Pancreas (tissue), 10 donors: ENCODE data around the gene HIRA. TPM values are rescaled to one million over a fixed set of nuclear protein-coding genes. Genes with fewer than 3 reads are reported as not detected.

Experiments used
- ATAC-seq, 4 donors: fragments of 200-7000 bp; cut with Tn5 transposase; one replicate each; pipeline versions ENCODE4 v1.8.0 to v1.9.1; 2020; ENCODE audit warnings: mild to moderate bottlenecking in 4 of 4, moderate library complexity in 4 of 4
- DNase-seq, 6 donors: peaks; one replicate each; pipeline ENCODE4 v3.0.0-alpha.2; 2020
- FAIRE-seq: peaks from 2 replicates; lab custom pipeline; 2012; peaks lifted over from hg19 to GRCh38; lab: Jason Lieb, UNC
- H3K27ac ChIP-seq, 4 donors: fragments of 200-600 bp; sonication (generic); 1 replicate in 3 of 4; 2 replicates in 1 of 4; pipeline versions ENCODE4 v1.5.0 to v1.8.0; 2020
- H3K27me3 ChIP-seq, 4 donors: fragments of 200-600 bp; one replicate each; pipeline ENCODE4 v1.8.0; 2021
- H3K36me3 ChIP-seq, 3 donors: fragments of 200-600 bp; sonication (generic) in 1 of 3; one replicate each; pipeline versions ENCODE4 v1.5.0 to v1.8.0; 2020 to 2021
- H3K4me1 ChIP-seq, 3 donors: fragments of 200-600 bp; one replicate each; pipeline ENCODE4 v1.8.0; 2021
- H3K4me3 ChIP-seq, 4 donors: fragments of 200-600 bp; sonication (generic) in 2 of 4; one replicate each; pipeline versions ENCODE4 v1.5.0 to v1.8.0; 2020 to 2021
- H3K9me3 ChIP-seq, 4 donors: fragments of 200-600 bp; one replicate each; pipeline ENCODE4 v1.8.0; 2021
- CTCF ChIP-seq, 4 donors: fragments of 200-600 bp; sonication (generic) in 3 of 4; IDR thresholded peaks; one replicate each; pipeline versions ENCODE4 v1.5.0 to v1.8.0; 2021; ENCODE audit warnings: antibody characterized with exemption in 4 of 4
- WGBS, 2 donors: extraction: QIAGEN DNeasy Blood & Tissue Kit; methylation state at CpG; one replicate each; pipeline ENCODE4 v1.1.7; 2013; 5-methylcytosine and 5-hydroxymethylcytosine counted together
- intact Hi-C, 3 donors: fragments of 100-400 bp; cut with DNase I; formaldehyde crosslinking; loops; one replicate each; pipeline versions ENCODE4 v1.11.1 to v1.14.2; 2022
- polyA plus RNA-seq, 2 donors: library from polyadenylated mRNA; stranded (reverse); fragments of 200-250 nt; gene quantifications; one replicate each; pipeline ENCODE4 v1.2.3, GENCODE V29; 2013
- total RNA-seq, 6 donors: library from RNA; stranded (reverse); fragmentation: NEBNext Ultra II Directional in 4 of 6; extraction: Animal tissue kit (Norgen Biotek cat#: 25700) in 4 of 6; gene quantifications; one replicate each; pipeline versions ENCODE4 v1.2.1 to v1.2.4, GENCODE V29; 2021 to 2023
- donor health status: healthy with polysubstance abuse.
- donor health status: DM: no; HTN: no; CAD: no; lungs with moderate emphysema.
- donor health status: DM: no; HTN: no; CAD: no.
- donor health status: control.
- donor health status: control.
- donor health status: Bipolar disorder and iron deficiency.
- donor health status: DM: yes; HTN: yes; CAD: no.
- donor health status: DM: no; HTN: no; CAD: no.
- donor health status: DM: no; HTN: no; CAD: no.
- donor health status: DM: yes; HTN: yes; CAD: no.

HIRA gene
- total and polyA plus RNA-seq, 8 donors, result 6.1 to 14.6 (median 9.5) TPM

- TF ChIP-seq CTCF (IDR thresholded peaks at IDR 0.05), result no peak
- WGBS, 2 donors, result 69 to 71% methylated on average over 8 of the region's 8 CpGs
- peak in 3 of 4 donors; percentile 22 to 33 (median 30) for ATAC-seq
- H3K9me3 ChIP-seq, result no peaks in the 10 kb centered on the region
- H3K27me3 ChIP-seq, result no peaks in the 10 kb centered on the region
- peaks cover 0 to 6% (median 0%) of the 10 kb centered on the region in 3 donors for H3K36me3 ChIP-seq
- no peak for DNase-seq
- H3K4me1 ChIP-seq, result peaks cover 0 to 6% (median 0%) of the 10 kb centered on the region in 3 donors
- FAIRE-seq, result no peak
- no peak overlapping the region for H3K27ac ChIP-seq
- intact Hi-C loops, result no loop called here
- no peak overlapping the region for H3K4me3 ChIP-seq
These were observed 25.9 kb downstream of the HIRA start for GRCh38 chr22:19405652-19406051.

GRCh38 chr22:19405133-19405532 is 26.4 kb downstream of the HIRA start:
- peaks cover 0 to 6% (median 0%) of the 10 kb centered on the region in 3 donors for H3K4me1 ChIP-seq
- no peak overlapping the region for H3K27ac ChIP-seq
- ATAC-seq (peak; percentile 32 to 81 (median 66)), DNase-seq (no peak), FAIRE-seq (no peak)
- intact Hi-C loops, result no loop called here
- H3K36me3 ChIP-seq, result peaks cover 0 to 6% (median 0%) of the 10 kb centered on the region in 3 donors
- H3K9me3 ChIP-seq, result no peaks in the 10 kb centered on the region
- no peak overlapping the region for H3K4me3 ChIP-seq
- 36 to 40% methylated on average over 4 of the region's 4 CpGs for WGBS, 2 donors
- TF ChIP-seq CTCF (IDR thresholded peaks at IDR 0.05), result no peak
- no peaks in the 10 kb centered on the region for H3K27me3 ChIP-seq

- no peaks in the 10 kb centered on the region for H3K9me3 ChIP-seq
- peaks cover 0 to 6% (median 0%) of the 10 kb centered on the region in 3 donors for H3K36me3 ChIP-seq
- no peak for TF ChIP-seq CTCF (IDR thresholded peaks at IDR 0.05)
- H3K27ac ChIP-seq, result no peak overlapping the region
- no peak overlapping the region for H3K4me3 ChIP-seq
- 83 to 86% methylated on average over 3 of the region's 3 CpGs for WGBS, 2 donors
- peaks cover 0 to 6% (median 0%) of the 10 kb centered on the region in 3 donors for H3K4me1 ChIP-seq
- ATAC-seq (no peak), FAIRE-seq (no peak), DNase-seq (no peak)
- no peaks in the 10 kb centered on the region for H3K27me3 ChIP-seq
- intact Hi-C loops, result no loop called here
These were observed 26.9 kb downstream of the HIRA start for GRCh38 chr22:19404676-19405075.

GRCh38 chr22:19402642-19403191 is 28.8 kb downstream of the HIRA start:
- Histone ChIP-seq H3K27me3 (no peaks in the 10 kb centered on the region), H3K27ac (no peak overlapping the region), H3K4me1 (peaks cover 0 to 6% (median 0%) of the 10 kb centered on the region in 3 donors), H3K36me3 (peaks cover 0 to 13% (median 0%) of the 10 kb centered on the region in 3 donors), H3K9me3 (no peaks in the 10 kb centered on the region), H3K4me3 (no peak overlapping the region)
- TF ChIP-seq CTCF (IDR thresholded peaks at IDR 0.05), result no peak
- 97% methylated on average over 4 of the region's 4 CpGs for whole genome bisulfite sequencing, 2 donors
- DNase-seq (no peak), ATAC-seq (no peak), FAIRE-seq (no peak)
- intact Hi-C loops, result no loop called here

GRCh38 chr22:19401483-19401882 is 30.1 kb downstream of the HIRA start:
- intact Hi-C loops, result no loop called here
- no peaks in the 10 kb centered on the region for H3K9me3 ChIP-seq
- ATAC-seq, result no peak
- H3K4me3 ChIP-seq, result no peak overlapping the region
- no peak for TF ChIP-seq CTCF (IDR thresholded peaks at IDR 0.05)
- peaks cover 0 to 16% (median 0%) of the 10 kb centered on the region in 3 donors for H3K36me3 ChIP-seq
- DNase-seq, result no peak
- WGBS, 2 donors, result 95% methylated on average over 4 of the region's 4 CpGs
- H3K4me1 ChIP-seq, result peaks cover 0 to 6% (median 0%) of the 10 kb centered on the region in 3 donors
- no peaks in the 10 kb centered on the region for H3K27me3 ChIP-seq
- H3K27ac ChIP-seq, result no peak overlapping the region
- FAIRE-seq, result no peak
